ENCODE results near the gene HSH2D. TPM values are rescaled to one million over a fixed set of nuclear protein-coding genes. Genes with fewer than 3 reads are reported as not detected.

HSH2D gene
- total and polyA plus RNA-seq, 8 donors, result 2.2 to 13.2 (median 4.5) TPM

DNA sequence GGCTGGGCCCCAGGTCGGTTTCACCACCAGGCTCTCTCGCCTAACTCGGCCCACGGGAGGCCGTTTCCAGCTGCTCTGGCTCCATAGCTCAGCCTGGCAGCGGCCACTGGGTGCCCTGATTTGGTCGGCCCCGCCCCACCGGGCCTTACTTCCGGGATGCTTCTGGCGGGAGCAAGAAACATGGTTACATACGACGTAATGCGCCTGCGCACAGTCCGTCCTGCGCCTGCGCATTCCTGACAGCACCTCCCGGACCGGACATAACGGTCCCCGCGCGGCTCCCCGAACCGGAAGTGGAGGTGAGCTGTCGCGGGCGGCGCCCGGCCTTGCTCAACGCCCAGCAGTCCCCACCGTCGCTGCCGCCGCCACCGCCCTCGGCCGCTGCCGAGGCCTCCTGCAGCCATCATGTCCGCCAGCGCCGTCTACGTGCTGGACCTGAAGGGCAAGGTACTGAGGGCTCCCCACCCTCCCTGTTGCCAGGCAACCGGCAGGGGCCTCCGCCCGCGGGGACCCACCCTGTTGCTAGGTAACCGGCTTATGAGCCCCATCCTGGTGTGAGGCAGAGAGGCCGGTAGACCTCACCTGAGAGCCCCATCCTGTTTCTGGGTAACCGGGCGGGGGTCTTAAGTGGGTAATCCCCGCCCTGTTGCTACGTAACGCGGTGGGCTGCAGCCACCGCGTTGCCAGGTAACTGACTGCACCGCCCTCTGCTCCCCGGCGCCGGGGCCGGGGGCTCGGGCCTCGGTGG is 54.3 kb downstream of the HSH2D start, which contains the start of gene AP1M1:
Gene AP1M1 (plus strand): TSS at position 290 of the 748 bp plus-strand sequence. CDS start 116 bp downstream, at position 406.
- peak within 1 kb of the TSS in 3 of 4 donors; percentile 48 to 59 (median 52) for H3K27ac ChIP-seq
- FAIRE-seq (no peak), ATAC-seq (peak; percentile 95 to 100 (median 96)), DNase-seq (peak; percentile 95 to 100 (median 98))
- H3K9me3 ChIP-seq, result no peaks in the 10 kb centered on the region
- TF ChIP-seq, protein P1, sequence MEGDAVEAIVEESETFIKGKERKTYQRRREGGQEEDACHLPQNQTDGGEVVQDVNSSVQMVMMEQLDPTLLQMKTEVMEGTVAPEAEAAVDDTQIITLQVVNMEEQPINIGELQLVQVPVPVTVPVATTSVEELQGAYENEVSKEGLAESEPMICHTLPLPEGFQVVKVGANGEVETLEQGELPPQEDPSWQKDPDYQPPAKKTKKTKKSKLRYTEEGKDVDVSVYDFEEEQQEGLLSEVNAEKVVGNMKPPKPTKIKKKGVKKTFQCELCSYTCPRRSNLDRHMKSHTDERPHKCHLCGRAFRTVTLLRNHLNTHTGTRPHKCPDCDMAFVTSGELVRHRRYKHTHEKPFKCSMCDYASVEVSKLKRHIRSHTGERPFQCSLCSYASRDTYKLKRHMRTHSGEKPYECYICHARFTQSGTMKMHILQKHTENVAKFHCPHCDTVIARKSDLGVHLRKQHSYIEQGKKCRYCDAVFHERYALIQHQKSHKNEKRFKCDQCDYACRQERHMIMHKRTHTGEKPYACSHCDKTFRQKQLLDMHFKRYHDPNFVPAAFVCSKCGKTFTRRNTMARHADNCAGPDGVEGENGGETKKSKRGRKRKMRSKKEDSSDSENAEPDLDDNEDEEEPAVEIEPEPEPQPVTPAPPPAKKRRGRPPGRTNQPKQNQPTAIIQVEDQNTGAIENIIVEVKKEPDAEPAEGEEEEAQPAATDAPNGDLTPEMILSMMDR (IDR thresholded peaks at IDR 0.05), result no peak
- WGBS, 2 donors, result 0% methylated on average over 64 to 65 of the region's 65 CpGs
- peaks cover 3 to 10% (median 6%) of the 10 kb centered on the region in 3 donors for H3K4me1 ChIP-seq
- no peaks in the 10 kb centered on the region for H3K36me3 ChIP-seq
- peak within 1 kb of the TSS; percentile 60 to 100 (median 78) for H3K4me3 ChIP-seq
- intact Hi-C loops (cut with DNase I), result no loop called here
- no peaks in the 10 kb centered on the region for H3K27me3 ChIP-seq

- intact Hi-C loops (cut with DNase I), result no loop called here
- no peak for FAIRE-seq
- peak overlapping the region; percentile 60 to 100 (median 78) for H3K4me3 ChIP-seq
- H3K9me3 ChIP-seq, result no peaks in the 10 kb centered on the region
- peak in 2 of 6 donors; percentile 56 to 62 for DNase-seq
- no peaks in the 10 kb centered on the region for H3K27me3 ChIP-seq
- 0% methylated on average over 18 of the region's 18 CpGs for WGBS, 2 donors
- peaks cover 3 to 10% (median 6%) of the 10 kb centered on the region in 3 donors for H3K4me1 ChIP-seq
- ATAC-seq, result peak in 1 of 4 donors; percentile 9
- no peak overlapping the region for H3K27ac ChIP-seq
- H3K36me3 ChIP-seq, result no peaks in the 10 kb centered on the region
- TF ChIP-seq, protein P1 (IDR thresholded peaks at IDR 0.05), result no peak
Observed at GRCh38 chr19:16198370-16198651, 54.8 kb downstream of the HSH2D start.

- Histone ChIP-seq H3K4me1 (peaks cover 3 to 10% (median 6%) of the 10 kb centered on the region in 3 donors), H3K9me3 (no peaks in the 10 kb centered on the region), H3K27ac (no peak overlapping the region), H3K36me3 (no peaks in the 10 kb centered on the region), H3K4me3 (no peak overlapping the region), H3K27me3 (no peaks in the 10 kb centered on the region)
- 83 to 86% methylated on average over 9 of the region's 9 CpGs for WGBS, 2 donors
- DNase-seq (peak in 1 of 6 donors; percentile 22), ATAC-seq (no peak), FAIRE-seq (no peak)
- TF ChIP-seq, protein P1 (IDR thresholded peaks at IDR 0.05), result no peak
- intact Hi-C loops (cut with DNase I), result no loop called here
Observed at GRCh38 chr19:16199275-16199932, 55.9 kb downstream of the HSH2D start.

DNA sequence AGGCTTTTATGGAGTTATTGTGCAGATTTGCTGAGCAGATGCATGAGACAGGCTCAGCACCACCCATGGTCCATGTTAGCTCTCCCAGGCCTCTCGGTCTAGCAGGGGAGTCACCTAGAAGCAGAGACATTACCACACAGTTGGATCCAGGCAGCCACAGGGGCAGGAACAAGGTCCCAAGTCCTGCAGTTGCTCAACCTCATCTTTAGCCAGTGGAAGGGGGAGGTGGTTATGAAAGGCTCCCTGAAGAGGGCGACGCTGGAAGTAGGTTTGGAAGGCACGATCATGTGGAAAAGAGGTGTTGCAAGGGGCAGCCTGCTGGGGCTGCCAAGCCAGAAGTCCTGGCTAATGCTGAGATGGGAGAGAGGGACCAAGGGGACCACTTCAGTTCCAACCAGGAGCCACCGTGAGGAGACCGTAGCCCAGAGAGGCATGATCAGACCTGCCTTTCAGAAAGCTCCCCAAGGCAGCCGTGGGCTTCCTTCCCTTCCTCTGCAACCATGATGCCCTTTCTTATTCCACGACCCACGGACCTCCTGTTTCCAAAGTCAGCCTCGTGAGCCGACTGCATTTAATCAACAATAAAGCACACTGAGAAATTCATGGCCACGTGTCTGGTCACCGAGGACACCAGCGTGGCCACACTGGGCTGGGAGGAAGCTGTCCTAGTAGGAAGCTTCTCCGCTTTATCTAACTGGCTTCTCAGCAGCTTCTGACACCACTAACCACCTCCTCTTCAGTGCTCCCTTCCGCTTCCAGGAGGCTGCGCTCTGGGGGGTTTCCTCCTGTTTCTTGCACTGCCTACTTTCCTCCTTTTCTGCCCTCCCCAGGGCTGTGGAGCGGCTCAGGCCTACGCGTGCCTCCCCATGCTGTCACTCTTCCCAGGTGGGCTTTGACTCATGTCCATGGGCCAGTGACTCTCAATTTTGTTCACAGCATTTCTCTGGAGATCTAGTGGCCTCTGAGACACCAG is 56.8 kb downstream of the HSH2D start:
- ATAC-seq (no peak), DNase-seq (peak in 1 of 6 donors; percentile 30), FAIRE-seq (no peak)
- no peak overlapping the region for H3K4me3 ChIP-seq
- H3K4me1 ChIP-seq, result peaks cover 3 to 10% (median 6%) of the 10 kb centered on the region in 3 donors
- intact Hi-C loops (cut with DNase I), result no loop called here
- no peaks in the 10 kb centered on the region for H3K9me3 ChIP-seq
- H3K27ac ChIP-seq, result no peak overlapping the region
- no peaks in the 10 kb centered on the region for H3K36me3 ChIP-seq
- TF ChIP-seq, protein P1 (IDR thresholded peaks at IDR 0.05), result no peak
- H3K27me3 ChIP-seq, result no peaks in the 10 kb centered on the region
- 82 to 84% methylated on average over 20 of the region's 20 CpGs for WGBS, 2 donors

Data from pancreas (tissue), 10 donors.